Measurements from ENCODE around the gene PRSS36. TPM values are rescaled to one million over a fixed set of nuclear protein-coding genes. Genes with fewer than 3 reads are reported as not detected.

The PRSS36 gene
- total and polyA plus RNA-seq, 9 of the 15 experiments (the other 6 are each of a cell fraction or from before 2014, with no cell fraction given), result 0.09 to 1.2 (median 0.54) TPM; not detected in 2

DNA sequence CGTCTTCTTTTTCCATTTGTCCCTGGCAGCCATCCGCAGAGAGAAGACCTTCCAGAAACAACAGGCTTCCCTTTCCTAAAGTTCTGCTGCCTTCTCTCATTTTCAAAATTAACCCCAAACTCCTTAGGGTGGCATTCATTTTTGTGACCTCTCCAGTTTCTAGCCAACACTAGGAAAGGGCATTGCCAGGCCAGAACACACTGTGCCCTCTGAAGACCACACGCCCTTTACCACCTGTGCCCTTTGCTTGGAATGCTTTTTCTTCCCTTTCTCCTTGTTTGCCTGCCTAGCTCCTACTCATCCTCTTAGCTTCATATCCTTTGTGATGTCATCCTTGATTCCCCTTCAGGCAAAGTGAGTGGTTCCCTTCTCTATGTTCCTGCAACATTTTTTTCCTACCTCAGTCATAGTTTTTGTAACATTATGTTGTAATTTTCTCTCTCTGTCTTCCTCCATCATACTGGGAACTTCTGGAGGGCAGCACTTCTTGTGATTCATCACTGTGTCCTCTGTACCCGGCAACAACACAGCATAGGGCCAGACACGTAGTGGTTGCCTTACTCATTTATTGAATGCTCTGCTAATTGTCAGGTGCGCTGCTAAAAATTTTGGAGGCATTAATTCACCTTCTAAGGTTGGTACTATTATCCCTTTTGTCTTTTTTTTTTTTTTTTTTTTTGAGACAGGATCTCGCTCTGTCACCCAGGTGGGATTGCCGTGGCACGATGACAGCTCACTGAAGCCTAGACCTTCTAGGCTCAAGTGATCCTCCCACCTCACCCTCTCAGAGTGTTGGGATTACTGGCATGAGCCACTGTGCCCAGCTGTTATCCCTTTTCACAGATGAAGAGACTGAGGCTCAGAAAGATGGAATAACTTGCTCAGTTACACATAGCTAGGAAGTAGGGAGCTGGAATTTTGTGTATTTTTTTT, 31.4 kb downstream of the PRSS36 start (continued):
- TF ChIP-seq, protein P1, sequence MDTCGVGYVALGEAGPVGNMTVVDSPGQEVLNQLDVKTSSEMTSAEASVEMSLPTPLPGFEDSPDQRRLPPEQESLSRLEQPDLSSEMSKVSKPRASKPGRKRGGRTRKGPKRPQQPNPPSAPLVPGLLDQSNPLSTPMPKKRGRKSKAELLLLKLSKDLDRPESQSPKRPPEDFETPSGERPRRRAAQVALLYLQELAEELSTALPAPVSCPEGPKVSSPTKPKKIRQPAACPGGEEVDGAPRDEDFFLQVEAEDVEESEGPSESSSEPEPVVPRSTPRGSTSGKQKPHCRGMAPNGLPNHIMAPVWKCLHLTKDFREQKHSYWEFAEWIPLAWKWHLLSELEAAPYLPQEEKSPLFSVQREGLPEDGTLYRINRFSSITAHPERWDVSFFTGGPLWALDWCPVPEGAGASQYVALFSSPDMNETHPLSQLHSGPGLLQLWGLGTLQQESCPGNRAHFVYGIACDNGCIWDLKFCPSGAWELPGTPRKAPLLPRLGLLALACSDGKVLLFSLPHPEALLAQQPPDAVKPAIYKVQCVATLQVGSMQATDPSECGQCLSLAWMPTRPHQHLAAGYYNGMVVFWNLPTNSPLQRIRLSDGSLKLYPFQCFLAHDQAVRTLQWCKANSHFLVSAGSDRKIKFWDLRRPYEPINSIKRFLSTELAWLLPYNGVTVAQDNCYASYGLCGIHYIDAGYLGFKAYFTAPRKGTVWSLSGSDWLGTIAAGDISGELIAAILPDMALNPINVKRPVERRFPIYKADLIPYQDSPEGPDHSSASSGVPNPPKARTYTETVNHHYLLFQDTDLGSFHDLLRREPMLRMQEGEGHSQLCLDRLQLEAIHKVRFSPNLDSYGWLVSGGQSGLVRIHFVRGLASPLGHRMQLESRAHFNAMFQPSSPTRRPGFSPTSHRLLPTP (IDR thresholded peaks at IDR 0.05; ENCODE audit: borderline replicate concordance, extremely low read depth, insufficient read length), result no peak
- TF ChIP-seq ZBTB7A (IDR thresholded peaks at IDR 0.05; ENCODE audit: borderline replicate concordance, control insufficient read depth, low read depth, low read length), result no peak
- TF ChIP-seq NFE2L1 (tag; IDR thresholded peaks at IDR 0.05; ENCODE audit: borderline replicate concordance, low read depth), result no peak
- no peak for TF ChIP-seq RUNX1 (IDR thresholded peaks at IDR 0.05; ENCODE audit: low read depth)
- no peak for TF ChIP-seq ZNF134 (CRISPR knock-in tag; conservative IDR thresholded peaks at IDR 0.05)
- no peak for TF ChIP-seq ETV1 (tag; conservative IDR thresholded peaks at IDR 0.05; ENCODE audit: low read depth)
- 0 out of 2 replicates have a peak, but pooled peaks have one; percentile 23 for TF ChIP-seq GTF2E2 (tag; IDR thresholded peaks at IDR 0.05)
- no peak for TF ChIP-seq ZNF347 (CRISPR knock-in tag; IDR thresholded peaks at IDR 0.05; ENCODE audit: low read depth)
- TF ChIP-seq ZNF124 (CRISPR knock-in tag; IDR thresholded peaks at IDR 0.05), result no peak
- TF ChIP-seq, protein P2, sequence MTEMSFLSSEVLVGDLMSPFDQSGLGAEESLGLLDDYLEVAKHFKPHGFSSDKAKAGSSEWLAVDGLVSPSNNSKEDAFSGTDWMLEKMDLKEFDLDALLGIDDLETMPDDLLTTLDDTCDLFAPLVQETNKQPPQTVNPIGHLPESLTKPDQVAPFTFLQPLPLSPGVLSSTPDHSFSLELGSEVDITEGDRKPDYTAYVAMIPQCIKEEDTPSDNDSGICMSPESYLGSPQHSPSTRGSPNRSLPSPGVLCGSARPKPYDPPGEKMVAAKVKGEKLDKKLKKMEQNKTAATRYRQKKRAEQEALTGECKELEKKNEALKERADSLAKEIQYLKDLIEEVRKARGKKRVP (CRISPR knock-in tag; IDR thresholded peaks at IDR 0.05), result no peak
- TF ChIP-seq RNF2 (IDR thresholded peaks at IDR 0.05), result no peak
- no peak for TF ChIP-seq NFE2 (IDR thresholded peaks at IDR 0.05; ENCODE audit: low read depth)
- 0 out of 2 replicates have a peak, but pooled peaks have one; percentile 16 for TF ChIP-seq ERF (CRISPR knock-in tag; IDR thresholded peaks at IDR 0.05)
- TF ChIP-seq CBX5 (IDR thresholded peaks at IDR 0.05; ENCODE audit: borderline replicate concordance, low read depth), result no peak
- no peak for TF ChIP-seq MEIS2 (IDR thresholded peaks at IDR 0.05; ENCODE audit: partially characterized antibody)
- TF ChIP-seq MNT (conservative IDR thresholded peaks at IDR 0.05), result no peak
- TF ChIP-seq MLLT1 (IDR thresholded peaks at IDR 0.05), result no peak

Measured in K562 (cell line).